Fibroblast of lung (primary cell): ENCODE measurements around the gene ADCK2.

Experiments
- CTCF ChIP-seq, 2 donors: IDR thresholded peaks in 1 of 2; conservative IDR thresholded peaks in 1 of 2; 1 replicate in 1 of 2; 2 replicates in 1 of 2; pipeline ENCODE4 v1.5.1; 2011 to 2012; ENCODE audit warnings: low read length in 2 of 2, control low read depth in 1 of 2, inconsistent platforms in 1 of 2, low read depth in 1 of 2, mild to moderate bottlenecking in 1 of 2
- EZH2 ChIP-seq: IDR thresholded peaks from 2 replicates; pipeline ENCODE4 v1.5.1; 2012; ENCODE audit warnings: low read length, control low read depth, mild to moderate bottlenecking; ENCODE audit errors: missing control alignments

GRCh38 chr7:140623980-140624379 is 48.8 kb upstream of the ADCK2 start:
- TF ChIP-seq EZH2 = no peak
- TF ChIP-seq CTCF (conservative IDR thresholded peaks at IDR 0.05 in 1 of 2, IDR thresholded peaks at IDR 0.05 in 1 of 2; ENCODE audit: low read depth in 1 of 2, low read length in 2 of 2) = no peak
